Mesendoderm (in vitro differentiated cells): ENCODE measurements around the gene TTC39B.

Experiments used
- DNase-seq: peaks from one replicate; pipeline ENCODE4 v3.0.0; 2013
- H2AK5ac ChIP-seq: 2 replicates; pipeline ENCODE4 v1.6.1; 2013; ENCODE audit warnings: low read length, inconsistent platforms
- H2BK120ac ChIP-seq: 2 replicates; pipeline ENCODE4 v1.6.1; 2013; ENCODE audit warnings: low read depth, mild to moderate bottlenecking, low read length, moderate library complexity, mixed read lengths
- H2BK15ac ChIP-seq: replicated peaks from 2 replicates; pipeline ENCODE4 v1.6.1; 2013; ENCODE audit warnings: low read depth, mild to moderate bottlenecking, moderate library complexity
- H2BK5ac ChIP-seq: 2 replicates; pipeline ENCODE4 v1.6.1; 2013; ENCODE audit warnings: low read length, inconsistent platforms
- H3K18ac ChIP-seq: 2 replicates; pipeline ENCODE4 v1.6.1; 2013; ENCODE audit warnings: mild to moderate bottlenecking, low read length, mixed read lengths
- H3K23ac ChIP-seq: one replicate; pipeline ENCODE4 v1.6.1; 2013; ENCODE audit warnings: low read length
- H3K27ac ChIP-seq: 2 replicates; pipeline ENCODE4 v1.5.1; 2013; ENCODE audit warnings: low read depth, mild to moderate bottlenecking, inconsistent platforms, low read length, moderate library complexity
- H3K27me3 ChIP-seq: 2 replicates; pipeline ENCODE4 v1.6.1; 2013; ENCODE audit warnings: low read length, control low read depth, mild to moderate bottlenecking, inconsistent platforms; ENCODE audit not compliant: insufficient read depth, poor library complexity
- H3K36me3 ChIP-seq: 2 replicates; pipeline ENCODE4 v1.6.1; 2013; ENCODE audit warnings: low read length, inconsistent platforms; ENCODE audit not compliant: control insufficient read depth, insufficient read depth
- H3K4ac ChIP-seq: one replicate; pipeline ENCODE4 v1.6.1; 2013; ENCODE audit warnings: low read depth, mild to moderate bottlenecking, low read length, moderate library complexity
- H3K4me1 ChIP-seq: 2 replicates; pipeline ENCODE4 v1.6.1; 2013; ENCODE audit warnings: low read depth, low read length, inconsistent platforms; ENCODE audit not compliant: control insufficient read depth
- H3K4me2 ChIP-seq: 2 replicates; pipeline ENCODE4 v1.6.1; 2013; ENCODE audit warnings: low read length
- H3K4me3 ChIP-seq: 2 replicates; pipeline ENCODE4 v1.5.1; 2013; ENCODE audit warnings: mild to moderate bottlenecking, low read length
- H3K56ac ChIP-seq: one replicate; pipeline ENCODE4 v1.6.1; 2013; ENCODE audit warnings: low read length
- H3K79me1 ChIP-seq: 2 replicates; pipeline ENCODE4 v1.6.1; 2013; ENCODE audit warnings: low read length, inconsistent platforms
- H3K79me2 ChIP-seq: 2 replicates; pipeline ENCODE4 v1.6.1; 2013; ENCODE audit warnings: mild to moderate bottlenecking, low read length; ENCODE audit not compliant: control insufficient read depth, insufficient read depth
- H3K9ac ChIP-seq: 2 replicates; pipeline ENCODE4 v1.6.1; 2013; ENCODE audit warnings: low read length, inconsistent platforms
- H4K5ac ChIP-seq: one replicate; pipeline ENCODE4 v1.6.1; 2013; ENCODE audit warnings: low read length
- H4K8ac ChIP-seq: one replicate; pipeline ENCODE4 v1.6.1; 2013; ENCODE audit warnings: low read depth, mild to moderate bottlenecking, control low read depth, low read length, moderate library complexity
- WGBS: extraction: QIAGEN DNeasy Blood & Tissue Kit; methylation state at CpG from one replicate; pipeline ENCODE4 v1.1.7; 2013; ENCODE audit warnings: low lambda C conversion rate, missing lambda C conversion rate; ENCODE audit not compliant: insufficient coverage; ENCODE audit errors: extremely low coverage; 5-methylcytosine and 5-hydroxymethylcytosine counted together

TTC39B gene

DNA sequence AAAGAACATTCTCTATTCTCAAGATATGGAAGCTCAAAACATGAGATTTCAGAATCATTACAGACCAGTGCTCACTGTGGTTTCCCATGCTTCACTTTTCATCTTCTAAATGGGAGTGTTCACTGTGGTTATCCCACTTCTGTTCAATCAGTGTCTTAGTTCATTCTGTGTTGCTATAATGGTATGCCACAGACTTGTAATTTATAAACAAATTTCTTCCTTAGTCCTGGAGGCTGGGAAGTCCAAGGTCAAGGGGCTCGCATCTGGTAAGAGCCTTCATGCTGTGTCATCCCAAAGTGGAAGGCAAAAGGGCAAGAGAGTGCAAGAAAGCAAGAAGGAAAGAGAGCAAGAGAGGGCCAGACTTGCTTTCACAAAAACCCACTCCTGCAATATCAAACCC is 146.3 kb downstream of the TTC39B start:
- Histone ChIP-seq H3K4me3 (no peak overlapping the region), H3K4me2 (no peak overlapping the region), H4K8ac (no peak overlapping the region), H4K5ac (no peak overlapping the region), H3K36me3 (no peaks in the 10 kb centered on the region), H2BK5ac (no peak overlapping the region), H2AK5ac (no peak overlapping the region), H3K4me1 (peaks cover 6% of the 10 kb centered on the region), H2BK15ac (no peak overlapping the region), H3K79me2 (no peaks in the 10 kb centered on the region), H3K56ac (no peak overlapping the region), H3K18ac (no peak overlapping the region), H3K27me3 (no peaks in the 10 kb centered on the region), H3K27ac (no peak overlapping the region), H3K9ac (no peak overlapping the region), H3K4ac (no peak overlapping the region), H3K23ac (no peak overlapping the region), H2BK120ac (no peak overlapping the region), H3K79me1 (no peaks in the 10 kb centered on the region)
- DNase-seq: no peak
- no CpG with 5 or more reads among the region's 1 CpG for WGBS

DNA sequence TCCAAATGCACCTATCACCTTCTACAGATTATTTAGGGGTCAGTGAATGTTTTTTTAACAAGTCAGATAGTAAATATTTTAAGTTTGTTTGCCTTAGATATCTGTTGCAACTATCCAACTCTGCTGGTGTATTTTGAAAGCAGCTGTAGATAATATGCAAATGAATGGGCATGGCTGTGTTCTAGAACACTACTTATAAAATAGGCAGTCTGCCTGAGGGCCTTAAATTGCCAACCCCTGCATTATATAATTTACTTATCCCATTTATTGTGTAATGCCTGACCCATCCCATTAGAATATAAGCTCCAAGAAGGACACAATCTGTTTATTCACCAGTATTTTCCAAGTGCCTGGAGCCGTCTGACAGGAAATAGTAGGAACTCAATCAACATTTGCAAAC is 149.0 kb downstream of the TTC39B start:
- no peak for DNase-seq
- Histone ChIP-seq H3K4ac (no peak overlapping the region), H2BK5ac (no peak overlapping the region), H2BK120ac (no peak overlapping the region), H3K36me3 (no peaks in the 10 kb centered on the region), H3K56ac (no peak overlapping the region), H3K27me3 (no peaks in the 10 kb centered on the region), H3K79me2 (no peaks in the 10 kb centered on the region), H2AK5ac (no peak overlapping the region), H4K5ac (no peak overlapping the region), H3K4me2 (no peak overlapping the region), H3K4me3 (no peak overlapping the region), H2BK15ac (no peak overlapping the region), H3K18ac (no peak overlapping the region), H4K8ac (no peak overlapping the region), H3K23ac (no peak overlapping the region), H3K27ac (no peak overlapping the region), H3K79me1 (no peaks in the 10 kb centered on the region), H3K9ac (no peak overlapping the region), H3K4me1 (peaks cover 5% of the 10 kb centered on the region)
- no CpG with 5 or more reads among the region's 1 CpG for WGBS

DNA sequence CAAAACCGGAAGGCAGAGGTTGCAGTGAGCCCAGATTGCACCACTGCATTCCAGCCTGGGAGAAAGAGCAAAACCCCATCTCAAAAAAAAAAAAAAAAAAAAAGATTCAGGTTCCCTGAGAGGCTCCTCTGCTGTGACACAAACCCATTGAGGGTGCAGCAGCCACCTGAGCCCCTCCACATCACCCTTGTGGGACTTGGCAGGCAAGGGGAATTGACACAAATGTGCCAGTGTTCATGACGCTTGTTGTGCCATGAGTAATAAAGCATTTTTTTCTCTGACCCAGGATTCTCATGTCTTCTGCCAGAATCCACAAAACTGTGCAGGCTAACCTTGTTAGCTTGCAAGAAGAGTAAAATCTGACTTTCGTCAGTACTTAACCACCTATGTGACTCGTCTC is 149.6 kb downstream of the TTC39B start:
- Histone ChIP-seq H3K27ac (no peak overlapping the region), H3K56ac (peak overlapping the region; percentile 8), H3K27me3 (no peaks in the 10 kb centered on the region), H3K23ac (no peak overlapping the region), H3K4ac (no peak overlapping the region), H4K8ac (no peak overlapping the region), H4K5ac (no peak overlapping the region), H3K79me1 (no peaks in the 10 kb centered on the region), H2BK120ac (no peak overlapping the region), H3K79me2 (no peaks in the 10 kb centered on the region), H3K36me3 (no peaks in the 10 kb centered on the region), H2AK5ac (no peak overlapping the region), H3K9ac (no peak overlapping the region), H2BK5ac (no peak overlapping the region), H3K4me1 (no peaks in the 10 kb centered on the region), H3K18ac (no peak overlapping the region), H3K4me3 (no peak overlapping the region), H2BK15ac (no peak overlapping the region), H3K4me2 (no peak overlapping the region)
- DNase-seq: no peak
- whole genome bisulfite sequencing: no CpG with 5 or more reads among the region's 4 CpGs

DNA sequence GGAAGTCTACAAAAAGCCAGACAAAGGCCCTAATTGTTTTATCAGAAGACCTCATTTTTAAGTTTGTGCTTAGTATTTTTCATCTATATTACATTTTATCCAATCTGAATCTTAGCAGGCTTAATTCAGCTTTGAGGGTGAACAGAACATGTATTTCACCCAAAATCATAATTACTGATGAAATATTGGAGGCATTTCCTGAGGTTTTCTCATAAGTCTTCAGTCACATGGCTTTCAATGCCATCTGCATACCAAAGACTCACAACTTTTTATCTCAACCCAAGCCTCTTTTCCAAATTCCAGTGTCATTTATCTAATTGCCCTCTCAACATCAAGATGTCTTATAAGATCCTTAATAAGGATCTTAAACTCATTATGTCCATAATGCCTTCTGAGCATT is 150.8 kb downstream of the TTC39B start:
- Histone ChIP-seq H3K79me2 (no peaks in the 10 kb centered on the region), H3K18ac (no peak overlapping the region), H3K4me3 (no peak overlapping the region), H3K23ac (no peak overlapping the region), H3K4me2 (no peak overlapping the region), H2BK15ac (no peak overlapping the region), H4K8ac (no peak overlapping the region), H4K5ac (no peak overlapping the region), H3K4ac (no peak overlapping the region), H3K9ac (no peak overlapping the region), H3K79me1 (no peaks in the 10 kb centered on the region), H3K27ac (no peak overlapping the region), H3K4me1 (no peaks in the 10 kb centered on the region), H3K56ac (no peak overlapping the region), H2BK5ac (no peak overlapping the region), H3K27me3 (no peaks in the 10 kb centered on the region), H2AK5ac (no peak overlapping the region), H2BK120ac (no peak overlapping the region), H3K36me3 (no peaks in the 10 kb centered on the region)
- DNase-seq: no peak

DNA sequence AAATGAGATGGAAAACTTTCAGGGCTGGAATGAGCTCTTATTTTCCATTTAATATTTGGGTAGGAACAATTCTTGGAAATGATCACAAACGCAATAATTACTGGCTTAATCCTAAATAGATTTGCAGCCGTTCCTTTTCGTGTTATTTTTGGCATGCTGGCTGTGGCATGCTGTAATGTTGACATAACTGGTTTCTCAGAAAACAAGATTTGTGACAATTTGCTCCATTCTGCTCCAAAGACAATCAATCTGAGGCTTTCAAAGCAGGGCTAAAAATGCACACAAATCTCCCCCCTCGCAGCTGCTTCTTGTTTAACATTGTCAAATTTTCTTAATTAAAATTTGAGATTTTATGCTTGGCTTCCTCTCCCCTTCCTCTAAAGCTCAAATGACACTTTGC is 151.2 kb downstream of the TTC39B start:
- no CpG with 5 or more reads among the region's 4 CpGs for WGBS
- H3K18ac ChIP-seq: no peak overlapping the region
- H3K23ac ChIP-seq: no peak overlapping the region
- H3K9ac ChIP-seq: no peak overlapping the region
- H3K4me3 ChIP-seq: no peak overlapping the region
- H4K8ac ChIP-seq: no peak overlapping the region
- no peak overlapping the region for H3K27ac ChIP-seq
- no peak overlapping the region for H3K4ac ChIP-seq
- H2BK120ac ChIP-seq: no peak overlapping the region
- H2AK5ac ChIP-seq: no peak overlapping the region
- H3K4me1 ChIP-seq: no peaks in the 10 kb centered on the region
- no peak overlapping the region for H3K4me2 ChIP-seq
- H2BK15ac ChIP-seq: no peak overlapping the region
- no peak overlapping the region for H3K56ac ChIP-seq
- no peaks in the 10 kb centered on the region for H3K27me3 ChIP-seq
- no peaks in the 10 kb centered on the region for H3K79me1 ChIP-seq
- H4K5ac ChIP-seq: no peak overlapping the region
- no peaks in the 10 kb centered on the region for H3K36me3 ChIP-seq
- DNase-seq: no peak
- H3K79me2 ChIP-seq: no peaks in the 10 kb centered on the region
- H2BK5ac ChIP-seq: no peak overlapping the region

DNA sequence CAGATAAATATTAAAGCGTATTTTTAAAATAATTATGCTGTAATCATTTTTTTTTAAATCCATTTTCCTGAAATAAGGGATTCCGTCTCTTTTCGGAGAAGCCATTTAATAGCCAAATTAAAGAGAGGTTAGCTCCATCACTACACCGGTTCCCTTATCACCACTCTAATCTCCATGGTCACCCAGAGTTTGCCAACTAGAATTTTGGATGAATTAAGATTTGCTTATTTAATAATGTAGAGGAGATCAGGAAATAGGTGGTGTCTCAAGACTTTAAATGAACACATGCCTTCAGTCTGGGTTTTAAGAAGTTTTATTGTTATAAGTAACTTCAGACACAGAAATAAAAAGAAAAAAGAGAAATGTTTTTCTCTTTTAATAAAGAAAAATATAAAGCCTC is 151.7 kb downstream of the TTC39B start:
- Histone ChIP-seq H3K36me3 (no peaks in the 10 kb centered on the region), H3K79me1 (no peaks in the 10 kb centered on the region), H3K27me3 (no peaks in the 10 kb centered on the region), H2BK15ac (no peak overlapping the region), H3K79me2 (no peaks in the 10 kb centered on the region), H3K9ac (no peak overlapping the region), H4K8ac (no peak overlapping the region), H4K5ac (no peak overlapping the region), H3K4ac (no peak overlapping the region), H3K18ac (no peak overlapping the region), H2BK120ac (no peak overlapping the region), H3K4me3 (no peak overlapping the region), H3K23ac (no peak overlapping the region), H2AK5ac (no peak overlapping the region), H3K27ac (no peak overlapping the region), H3K4me2 (no peak overlapping the region), H2BK5ac (no peak overlapping the region), H3K56ac (no peak overlapping the region), H3K4me1 (no peaks in the 10 kb centered on the region)
- WGBS: no CpG with 5 or more reads among the region's 4 CpGs
- no peak for DNase-seq
